ENCODE measurements around the gene INHBE. TPM values are rescaled to one million over a fixed set of nuclear protein-coding genes. Genes with fewer than 3 reads are reported as not detected.
A peak's percentile ranks its signal among the peaks of the same experiment; 100 is the strongest.
"Not testable (repeated sequence)": the region's sequence is repeated elsewhere in the genome, so short reads cannot be mapped to it uniquely, and the experiment has no call there.

Gene INHBE
- total and polyA plus RNA-seq, 7 experiments from 2014 or later, result 0.12 TPM; not detected in 6

DNA sequence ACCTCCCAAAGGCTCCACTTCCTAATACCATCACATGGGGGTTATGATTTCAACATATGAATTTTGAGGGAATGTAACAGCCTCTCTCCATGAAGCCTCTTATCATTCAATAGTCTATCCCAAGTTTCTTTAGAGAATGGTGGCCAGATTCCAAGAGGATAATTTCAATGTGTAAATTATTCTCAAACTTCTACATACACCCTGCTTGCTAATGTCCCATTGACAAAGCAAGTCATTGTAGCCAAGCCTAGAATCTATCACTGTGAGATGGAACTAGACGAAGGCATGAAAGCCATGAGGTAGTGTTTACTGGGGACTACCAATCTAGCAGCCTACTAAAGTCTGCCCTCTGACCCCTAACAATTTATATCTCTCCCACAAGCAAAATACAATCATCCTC is 16.7 kb upstream of the INHBE start:
- Mint-ChIP-seq H3K4me1 (peaks cover 0 to 6% (median 4%) of the 10 kb centered on the region in 7 donors), H3K27me3 (peaks cover 0 to 14% (median 5%) of the 10 kb centered on the region in 5 donors), H3K36me3 (peaks cover 4 to 12% (median 5%) of the 10 kb centered on the region in 5 donors), H3K4me3 (no peak overlapping the region), H3K27ac (no peak overlapping the region), H3K9me3 (peaks cover 0 to 14% (median 6%) of the 10 kb centered on the region in 11 donors)
- Histone ChIP-seq H3K36me3 (ENCODE audit: control insufficient read depth in 2 of 3, insufficient read depth in 3 of 3, low read length in 3 of 3) (no peaks in the 10 kb centered on the region), H3K27me3 (ENCODE audit: control insufficient read depth in 2 of 2, insufficient read depth in 2 of 2, low read length in 2 of 2) (no peaks in the 10 kb centered on the region), H3K27ac (ENCODE audit: low read depth, low read length) (no peak overlapping the region), H3K9me3 (ENCODE audit: control insufficient read depth in 2 of 3, low read length in 3 of 3) (no peaks in the 10 kb centered on the region), H3K4me3 (ENCODE audit: low read length) (no peak overlapping the region), H3K4me1 (ENCODE audit: control insufficient read depth in 2 of 2, insufficient read depth in 2 of 2, low read length in 2 of 2) (no peaks in the 10 kb centered on the region)
- intact Hi-C loops (cut with micrococcal nuclease), result no loop called here
- CTCF ChIA-PET, result no interaction called here
- ATAC-seq, result no peak
- DNase-seq, result no peak
- POLR2A ChIA-PET, result no interaction called here

GRCh38 chr12:57439762-57440266 is 15.3 kb upstream of the INHBE start:
- intact Hi-C loops (cut with micrococcal nuclease), result no loop called here
- no peaks in the 10 kb centered on the region for H3K4me1 ChIP-seq (ENCODE audit: control insufficient read depth in 2 of 2, insufficient read depth in 2 of 2, low read length in 2 of 2)
- no peak overlapping the region for H3K27ac Mint-ChIP-seq
- no peaks in the 10 kb centered on the region for H3K9me3 ChIP-seq (ENCODE audit: control insufficient read depth in 2 of 3, low read length in 3 of 3)
- H3K4me3 ChIP-seq (ENCODE audit: low read length), result no peak overlapping the region
- H3K9me3 Mint-ChIP-seq, result peaks cover 0 to 14% (median 6%) of the 10 kb centered on the region in 11 donors
- no peak overlapping the region for H3K27ac ChIP-seq (ENCODE audit: low read depth, low read length)
- DNase-seq, result no peak
- peaks cover 0 to 6% (median 4%) of the 10 kb centered on the region in 7 donors for H3K4me1 Mint-ChIP-seq
- no peak overlapping the region for H3K4me3 Mint-ChIP-seq
- CTCF ChIA-PET, result no interaction called here
- H3K27me3 Mint-ChIP-seq, result peaks cover 0 to 14% (median 5%) of the 10 kb centered on the region in 5 donors
- peaks cover 4 to 12% (median 5%) of the 10 kb centered on the region in 5 donors for H3K36me3 Mint-ChIP-seq
- H3K36me3 ChIP-seq (ENCODE audit: control insufficient read depth in 2 of 3, insufficient read depth in 3 of 3, low read length in 3 of 3), result no peaks in the 10 kb centered on the region
- POLR2A ChIA-PET, result no interaction called here
- no peaks in the 10 kb centered on the region for H3K27me3 ChIP-seq (ENCODE audit: control insufficient read depth in 2 of 2, insufficient read depth in 2 of 2, low read length in 2 of 2)
- no peak for ATAC-seq

- POLR2A ChIA-PET; H3K27ac Mint-ChIP-seq; H3K4me1 Mint-ChIP-seq; H3K27ac ChIP-seq (ENCODE audit: low read depth, low read length); H3K4me1 ChIP-seq (ENCODE audit: control insufficient read depth in 2 of 2, insufficient read depth in 2 of 2, low read length in 2 of 2); H3K4me3 Mint-ChIP-seq; H3K9me3 ChIP-seq (ENCODE audit: control insufficient read depth in 2 of 3, low read length in 3 of 3); ATAC-seq; DNase-seq; CTCF ChIA-PET; H3K36me3 ChIP-seq (ENCODE audit: control insufficient read depth in 2 of 3, insufficient read depth in 3 of 3, low read length in 3 of 3); H3K4me3 ChIP-seq (ENCODE audit: low read length); intact Hi-C loops (cut with micrococcal nuclease); H3K27me3 ChIP-seq (ENCODE audit: control insufficient read depth in 2 of 2, insufficient read depth in 2 of 2, low read length in 2 of 2): not testable (repeated sequence)
- H3K27me3 Mint-ChIP-seq, result peaks cover 0 to 14% (median 5%) of the 10 kb centered on the region in 5 donors
- peaks cover 4 to 12% (median 5%) of the 10 kb centered on the region in 5 donors for H3K36me3 Mint-ChIP-seq
- H3K9me3 Mint-ChIP-seq, result peaks cover 0 to 14% (median 6%) of the 10 kb centered on the region in 11 donors
Observed at GRCh38 chr12:57441393-57441792, 13.7 kb upstream of the INHBE start.

GRCh38 chr12:57441846-57442427 is 13.2 kb upstream of the INHBE start:
- intact Hi-C loops (cut with micrococcal nuclease), result no loop called here
- CTCF ChIA-PET, result no interaction called here

DNA sequence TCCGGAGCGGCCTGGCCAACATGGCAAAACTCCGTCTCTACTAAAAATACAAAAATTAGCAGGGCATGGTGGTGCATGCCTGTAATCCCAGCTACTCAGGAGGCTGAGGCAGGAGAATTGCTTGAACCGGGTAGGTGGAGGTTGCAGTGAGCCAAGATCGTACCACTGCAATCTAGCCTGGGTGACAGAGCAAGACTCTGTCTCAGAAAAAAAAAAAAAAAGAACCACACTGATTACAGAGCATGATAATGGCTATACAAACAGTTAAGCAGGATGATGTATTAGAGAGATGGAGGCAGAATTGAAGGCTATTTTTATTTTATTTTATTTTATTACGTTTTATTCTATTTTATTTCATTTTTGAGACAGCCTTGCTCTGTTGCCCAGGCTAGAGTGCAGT is 10.8 kb upstream of the INHBE start:
- H3K27ac ChIP-seq (ENCODE audit: low read depth, low read length); intact Hi-C loops (cut with micrococcal nuclease); H3K4me3 Mint-ChIP-seq; POLR2A ChIA-PET; H3K4me1 Mint-ChIP-seq; ATAC-seq; H3K27ac Mint-ChIP-seq; H3K9me3 ChIP-seq (ENCODE audit: control insufficient read depth in 2 of 3, low read length in 3 of 3); H3K27me3 ChIP-seq (ENCODE audit: control insufficient read depth in 2 of 2, insufficient read depth in 2 of 2, low read length in 2 of 2); H3K4me3 ChIP-seq (ENCODE audit: low read length); DNase-seq; H3K4me1 ChIP-seq (ENCODE audit: control insufficient read depth in 2 of 2, insufficient read depth in 2 of 2, low read length in 2 of 2); H3K36me3 ChIP-seq (ENCODE audit: control insufficient read depth in 2 of 3, insufficient read depth in 3 of 3, low read length in 3 of 3): not testable (repeated sequence)
- Mint-ChIP-seq H3K27me3 (peaks cover 0 to 10% (median 5%) of the 10 kb centered on the region in 5 donors), H3K9me3 (peaks cover 0 to 14% (median 6%) of the 10 kb centered on the region in 11 donors), H3K36me3 (peaks cover 4 to 12% (median 5%) of the 10 kb centered on the region in 5 donors)
- CTCF ChIA-PET, result interaction anchor here (0.8 to 1.5 kb wide), 2 partner anchors 12 to 14 kb away, joined by 4 to 7 read pairs; no protein-coding TSS in a partner anchor

More at GRCh38 chr12:57441846-57442427, 13.2 kb upstream of the INHBE start:
- Mint-ChIP-seq H3K9me3 (peaks cover 0 to 14% (median 6%) of the 10 kb centered on the region in 11 donors), H3K36me3 (peaks cover 4 to 12% (median 5%) of the 10 kb centered on the region in 5 donors), H3K27ac (peak overlapping the region in 1 of 9 donors; percentile 26), H3K27me3 (peaks cover 0 to 14% (median 5%) of the 10 kb centered on the region in 5 donors), H3K4me3 (no peak overlapping the region), H3K4me1 (peaks cover 0 to 5% (median 0%) of the 10 kb centered on the region in 7 donors)
- POLR2A ChIA-PET, result no interaction called here
- Histone ChIP-seq H3K9me3 (ENCODE audit: control insufficient read depth in 2 of 3, low read length in 3 of 3) (no peaks in the 10 kb centered on the region), H3K27ac (ENCODE audit: low read depth, low read length) (no peak overlapping the region), H3K4me1 (ENCODE audit: control insufficient read depth in 2 of 2, insufficient read depth in 2 of 2, low read length in 2 of 2) (no peaks in the 10 kb centered on the region), H3K4me3 (ENCODE audit: low read length) (no peak overlapping the region), H3K36me3 (ENCODE audit: control insufficient read depth in 2 of 3, insufficient read depth in 3 of 3, low read length in 3 of 3) (no peaks in the 10 kb centered on the region), H3K27me3 (ENCODE audit: control insufficient read depth in 2 of 2, insufficient read depth in 2 of 2, low read length in 2 of 2) (no peaks in the 10 kb centered on the region)
- ATAC-seq (no peak), DNase-seq (no peak)

- DNase-seq (no peak), ATAC-seq (no peak)
- H3K9me3 ChIP-seq (ENCODE audit: control insufficient read depth in 2 of 3, low read length in 3 of 3), result no peaks in the 10 kb centered on the region
- H3K27ac ChIP-seq (ENCODE audit: low read depth, low read length), result no peak overlapping the region
- Mint-ChIP-seq H3K4me3 (no peak overlapping the region), H3K4me1 (peaks cover 0 to 5% (median 0%) of the 10 kb centered on the region in 7 donors), H3K9me3 (peaks cover 0 to 14% (median 6%) of the 10 kb centered on the region in 11 donors), H3K27ac (no peak overlapping the region), H3K36me3 (peaks cover 4 to 12% (median 5%) of the 10 kb centered on the region in 5 donors), H3K27me3 (peaks cover 0 to 10% (median 5%) of the 10 kb centered on the region in 5 donors)
- intact Hi-C loops (cut with micrococcal nuclease), result no loop called here
- no peaks in the 10 kb centered on the region for H3K4me1 ChIP-seq (ENCODE audit: control insufficient read depth in 2 of 2, insufficient read depth in 2 of 2, low read length in 2 of 2)
- ChIA-PET POLR2A (no interaction called here), CTCF (interaction anchor here (0.8 to 1.5 kb wide), 2 partner anchors 11 to 14 kb away, joined by 4 to 7 read pairs; no protein-coding TSS in a partner anchor)
- H3K36me3 ChIP-seq (ENCODE audit: control insufficient read depth in 2 of 3, insufficient read depth in 3 of 3, low read length in 3 of 3), result no peaks in the 10 kb centered on the region
- H3K4me3 ChIP-seq (ENCODE audit: low read length), result no peak overlapping the region
- H3K27me3 ChIP-seq (ENCODE audit: control insufficient read depth in 2 of 2, insufficient read depth in 2 of 2, low read length in 2 of 2), result no peaks in the 10 kb centered on the region
Observed at GRCh38 chr12:57444744-57445143, 10.4 kb upstream of the INHBE start.
